ENCODE data around the gene SNX6.
"Not testable (repeated sequence)": the region's sequence is repeated elsewhere in the genome, so short reads cannot be mapped to it uniquely, and the experiment has no call there.

The SNX6 gene

GRCh38 chr14:34520304-34520970 lies 109.5 kb downstream of the SNX6 start:
- not testable (repeated sequence) for DNase-seq
